GM10266 (cell line): ENCODE measurements around the gene CDKL1.

Source experiments
- DNase-seq: peaks from one replicate; pipeline ENCODE4 v3.0.0; 2012; ENCODE audit errors: extremely low spot score
- TF ChIP-seq, protein P1 (sequence below): IDR thresholded peaks from 2 replicates; pipeline ENCODE4 v1.5.1; 2012; ENCODE audit warnings: mild to moderate bottlenecking, low read depth; ENCODE audit not compliant: control insufficient read depth, insufficient read depth; ENCODE audit errors: missing control alignments

Gene CDKL1

DNA sequence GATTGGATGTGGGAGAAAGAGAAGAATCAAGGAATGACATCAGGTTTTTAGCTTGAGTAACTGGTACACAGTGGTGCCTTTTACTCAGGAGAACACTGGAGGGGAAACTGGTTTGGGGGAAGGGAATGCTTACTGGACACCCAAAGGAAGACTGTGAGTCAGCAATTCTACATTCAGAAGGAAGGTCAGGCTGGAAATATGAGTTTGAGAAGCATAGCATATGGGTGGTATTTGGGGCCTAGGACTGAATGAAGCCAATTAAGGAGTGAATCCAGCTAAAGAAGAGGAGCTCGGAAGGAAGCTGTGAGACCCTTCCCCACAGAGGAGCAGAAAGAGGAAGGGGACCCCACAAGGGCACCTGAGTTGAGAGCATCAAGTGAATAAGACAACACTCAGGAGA, 49.2 kb downstream of the CDKL1 start:
- no peak for DNase-seq
- TF ChIP-seq, protein P1, sequence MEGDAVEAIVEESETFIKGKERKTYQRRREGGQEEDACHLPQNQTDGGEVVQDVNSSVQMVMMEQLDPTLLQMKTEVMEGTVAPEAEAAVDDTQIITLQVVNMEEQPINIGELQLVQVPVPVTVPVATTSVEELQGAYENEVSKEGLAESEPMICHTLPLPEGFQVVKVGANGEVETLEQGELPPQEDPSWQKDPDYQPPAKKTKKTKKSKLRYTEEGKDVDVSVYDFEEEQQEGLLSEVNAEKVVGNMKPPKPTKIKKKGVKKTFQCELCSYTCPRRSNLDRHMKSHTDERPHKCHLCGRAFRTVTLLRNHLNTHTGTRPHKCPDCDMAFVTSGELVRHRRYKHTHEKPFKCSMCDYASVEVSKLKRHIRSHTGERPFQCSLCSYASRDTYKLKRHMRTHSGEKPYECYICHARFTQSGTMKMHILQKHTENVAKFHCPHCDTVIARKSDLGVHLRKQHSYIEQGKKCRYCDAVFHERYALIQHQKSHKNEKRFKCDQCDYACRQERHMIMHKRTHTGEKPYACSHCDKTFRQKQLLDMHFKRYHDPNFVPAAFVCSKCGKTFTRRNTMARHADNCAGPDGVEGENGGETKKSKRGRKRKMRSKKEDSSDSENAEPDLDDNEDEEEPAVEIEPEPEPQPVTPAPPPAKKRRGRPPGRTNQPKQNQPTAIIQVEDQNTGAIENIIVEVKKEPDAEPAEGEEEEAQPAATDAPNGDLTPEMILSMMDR = no peak

GRCh38 chr14:50345846-50346422, 50.7 kb downstream of the CDKL1 start:
- no peak for DNase-seq
- TF ChIP-seq, protein P1 = no peak

DNA sequence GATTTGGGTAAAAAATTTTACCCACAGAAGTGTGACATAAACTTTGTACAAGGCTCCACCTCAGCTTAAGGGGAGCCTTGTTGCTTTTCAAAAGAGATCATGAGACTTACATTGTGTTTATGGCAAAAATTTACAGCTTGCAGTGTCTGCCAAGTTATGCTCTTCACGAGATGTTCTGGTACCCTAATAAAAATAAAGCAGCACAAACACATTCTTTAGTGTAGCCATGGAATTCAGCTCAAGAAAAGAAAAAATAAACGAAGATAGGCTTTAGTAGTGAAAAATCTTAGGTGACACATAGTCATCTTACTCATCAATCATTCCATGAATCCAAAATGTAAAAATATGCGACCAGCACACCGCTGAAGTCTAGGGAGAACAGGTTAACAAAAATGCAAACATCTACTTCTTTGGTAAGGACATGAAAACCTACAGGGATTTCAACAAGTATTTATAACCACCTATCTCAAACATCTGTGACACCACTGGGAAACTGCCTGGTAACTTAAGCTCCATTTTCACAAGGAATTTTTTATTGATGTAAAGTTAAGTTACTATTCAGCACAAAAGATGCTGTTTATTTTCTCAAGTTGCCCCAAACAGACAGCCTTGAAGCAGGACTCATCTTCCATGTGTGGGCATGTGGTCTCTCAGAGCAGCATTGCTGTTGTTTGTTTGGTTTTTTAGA, 51.7 kb downstream of the CDKL1 start:
- TF ChIP-seq, protein P1 = no peak
- DNase-seq = no peak

- peak; percentile 59 for DNase-seq
- TF ChIP-seq, protein P1 = no peak
These were observed 52.4 kb downstream of the CDKL1 start for GRCh38 chr14:50344116-50344775.

- DNase-seq = no peak
- TF ChIP-seq, protein P1 = no peak
These were observed 53.2 kb downstream of the CDKL1 start for GRCh38 chr14:50343434-50343833.

DNA sequence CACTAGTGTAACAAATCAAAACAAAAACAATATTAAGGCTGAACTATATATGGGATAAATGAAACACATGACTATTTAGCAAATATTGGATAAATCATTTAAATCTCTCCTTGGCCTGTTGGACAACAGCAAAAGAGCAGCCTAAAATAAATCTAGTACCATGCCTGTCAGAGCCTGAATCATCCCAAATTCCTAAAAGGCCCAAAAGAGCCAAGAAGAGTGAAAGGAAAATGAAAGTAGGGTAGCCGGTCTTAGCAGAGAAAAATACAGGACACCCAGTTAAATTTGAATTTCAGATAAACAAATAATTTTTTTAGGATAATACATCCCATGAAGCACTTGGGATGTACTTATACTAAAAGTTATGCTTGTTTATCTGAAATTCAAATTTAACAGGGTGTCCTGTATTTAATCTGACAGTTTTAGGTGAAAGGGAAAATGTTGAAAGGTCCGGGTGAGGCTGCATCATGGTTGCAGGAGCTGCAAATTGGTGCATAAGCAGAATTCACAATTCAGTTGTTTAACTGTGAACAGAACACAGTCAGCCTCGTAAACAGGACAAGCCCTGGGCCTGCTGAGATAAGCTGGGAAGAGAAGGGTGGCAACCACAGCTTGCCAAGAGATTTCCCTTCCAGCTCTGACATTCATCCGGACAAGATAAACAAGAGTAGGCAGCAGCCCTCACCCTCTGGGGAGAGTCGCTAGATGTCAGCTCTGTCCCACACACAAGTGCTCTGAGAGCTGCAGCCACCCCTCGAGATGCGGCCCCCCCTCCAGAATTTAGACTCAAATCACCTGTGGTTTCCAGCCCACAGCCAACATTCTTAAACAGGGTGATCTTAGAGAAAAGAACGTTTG, 54.2 kb downstream of the CDKL1 start:
- TF ChIP-seq, protein P1 = peak; percentile 75
- DNase-seq = peak; percentile 74
